ENCODE data around the gene CEP350.

The CEP350 gene

DNA sequence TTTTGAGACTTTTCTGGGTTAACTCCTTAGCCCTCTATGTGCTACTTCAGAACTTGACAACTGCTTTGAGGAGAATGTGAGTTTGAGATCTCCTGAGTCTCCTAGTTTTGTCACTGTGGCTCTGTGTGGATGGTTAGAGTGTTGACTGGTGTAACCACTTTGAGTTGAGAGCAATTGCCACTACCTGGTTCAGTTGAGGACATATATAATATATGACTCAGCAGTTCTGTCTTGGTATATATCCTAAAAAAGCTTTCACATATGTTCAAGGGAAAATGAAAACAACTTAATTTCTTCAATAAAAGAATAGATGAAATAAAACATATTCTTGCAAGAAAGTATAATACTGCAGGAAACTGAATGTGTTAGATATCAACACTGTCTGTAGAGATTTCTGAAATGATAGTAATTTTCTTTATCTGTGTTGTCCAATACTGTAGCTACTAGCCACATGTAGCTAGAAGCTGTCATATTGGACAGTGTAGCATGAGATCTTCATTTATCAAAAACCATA, 103.3 kb downstream of the CEP350 start:
- no peak overlapping the region for H3K4me3 ChIP-seq (ENCODE audit: low read depth, low read length)

DNA sequence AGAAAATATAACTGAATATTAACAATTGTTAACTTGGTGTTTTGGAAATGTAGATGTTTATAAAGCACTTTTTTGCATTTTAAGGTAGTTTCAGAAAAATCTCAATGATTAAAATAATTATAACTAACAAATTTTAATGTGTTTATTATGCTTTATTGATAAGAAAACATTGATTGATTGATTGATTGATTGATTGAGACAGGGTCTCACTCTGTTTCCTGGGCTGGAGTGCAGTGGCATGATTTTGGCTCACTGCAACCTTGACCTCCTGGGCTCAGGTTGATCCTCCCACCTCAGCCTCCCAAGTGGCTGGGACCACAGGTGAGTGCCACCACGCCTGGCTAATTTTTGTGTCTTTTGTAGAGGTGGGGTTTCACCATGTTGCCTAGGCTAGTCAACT, 106.4 kb downstream of the CEP350 start:
- TF ChIP-seq, protein P1, sequence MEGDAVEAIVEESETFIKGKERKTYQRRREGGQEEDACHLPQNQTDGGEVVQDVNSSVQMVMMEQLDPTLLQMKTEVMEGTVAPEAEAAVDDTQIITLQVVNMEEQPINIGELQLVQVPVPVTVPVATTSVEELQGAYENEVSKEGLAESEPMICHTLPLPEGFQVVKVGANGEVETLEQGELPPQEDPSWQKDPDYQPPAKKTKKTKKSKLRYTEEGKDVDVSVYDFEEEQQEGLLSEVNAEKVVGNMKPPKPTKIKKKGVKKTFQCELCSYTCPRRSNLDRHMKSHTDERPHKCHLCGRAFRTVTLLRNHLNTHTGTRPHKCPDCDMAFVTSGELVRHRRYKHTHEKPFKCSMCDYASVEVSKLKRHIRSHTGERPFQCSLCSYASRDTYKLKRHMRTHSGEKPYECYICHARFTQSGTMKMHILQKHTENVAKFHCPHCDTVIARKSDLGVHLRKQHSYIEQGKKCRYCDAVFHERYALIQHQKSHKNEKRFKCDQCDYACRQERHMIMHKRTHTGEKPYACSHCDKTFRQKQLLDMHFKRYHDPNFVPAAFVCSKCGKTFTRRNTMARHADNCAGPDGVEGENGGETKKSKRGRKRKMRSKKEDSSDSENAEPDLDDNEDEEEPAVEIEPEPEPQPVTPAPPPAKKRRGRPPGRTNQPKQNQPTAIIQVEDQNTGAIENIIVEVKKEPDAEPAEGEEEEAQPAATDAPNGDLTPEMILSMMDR (IDR thresholded peaks at IDR 0.05; ENCODE audit: borderline replicate concordance, insufficient read depth, low read depth, low read length): no peak
- no peak overlapping the region for H3K4me3 ChIP-seq (ENCODE audit: low read depth, low read length)

More for the DNA sequence above, 103.3 kb downstream of the CEP350 start:
- TF ChIP-seq, protein P1 (IDR thresholded peaks at IDR 0.05; ENCODE audit: borderline replicate concordance, insufficient read depth, low read depth, low read length): no peak

DNA sequence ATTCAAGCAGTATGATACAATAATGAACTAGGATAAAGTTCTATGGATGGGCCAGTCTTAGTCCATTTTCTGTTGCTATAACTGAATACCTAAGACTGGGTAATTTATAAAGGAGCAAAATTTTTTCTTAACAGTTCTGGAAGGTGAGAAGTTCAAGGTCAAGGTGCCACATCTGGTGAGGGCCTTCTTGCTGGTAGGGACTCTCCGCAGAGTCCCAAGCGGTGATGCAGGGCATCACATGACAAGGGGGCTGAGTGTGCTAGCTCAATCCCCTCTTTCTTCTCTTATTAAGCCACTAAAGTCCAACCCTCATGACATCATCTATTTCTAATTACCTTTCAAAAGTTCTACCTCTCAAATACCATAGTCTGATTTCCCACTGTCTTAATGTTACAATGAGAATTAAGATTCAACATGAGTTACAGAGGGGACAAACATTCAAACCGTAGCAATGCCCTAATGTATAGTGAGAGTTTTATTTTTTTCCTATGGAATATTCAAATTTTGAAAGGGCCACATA, 107.9 kb downstream of the CEP350 start:
- no peak overlapping the region for H3K4me3 ChIP-seq (ENCODE audit: low read depth, low read length)
- TF ChIP-seq, protein P1 (IDR thresholded peaks at IDR 0.05; ENCODE audit: borderline replicate concordance, insufficient read depth, low read depth, low read length): no peak

DNA sequence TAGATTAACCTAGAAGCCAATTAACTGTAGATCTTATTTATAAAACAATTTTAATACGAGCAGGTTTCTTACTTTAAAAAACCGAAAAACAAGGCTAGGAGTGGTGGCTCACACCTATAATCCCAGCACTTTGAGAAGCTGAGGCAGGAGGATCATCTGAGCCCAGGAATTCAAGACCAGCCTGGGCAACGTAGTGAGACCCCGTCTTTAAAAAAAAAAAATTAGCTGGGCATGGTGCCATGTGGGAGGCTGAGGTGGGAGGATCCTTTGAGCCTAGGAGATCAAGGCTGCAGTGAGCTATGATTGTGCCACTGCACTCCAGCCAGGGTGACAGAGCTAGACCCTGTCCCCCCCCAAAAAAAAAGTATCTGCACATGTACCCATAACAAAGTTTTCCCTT, 110.8 kb downstream of the CEP350 start:
- TF ChIP-seq, protein P1 (IDR thresholded peaks at IDR 0.05; ENCODE audit: borderline replicate concordance, insufficient read depth, low read depth, low read length): no peak
- no peak overlapping the region for H3K4me3 ChIP-seq (ENCODE audit: low read depth, low read length)

DNA sequence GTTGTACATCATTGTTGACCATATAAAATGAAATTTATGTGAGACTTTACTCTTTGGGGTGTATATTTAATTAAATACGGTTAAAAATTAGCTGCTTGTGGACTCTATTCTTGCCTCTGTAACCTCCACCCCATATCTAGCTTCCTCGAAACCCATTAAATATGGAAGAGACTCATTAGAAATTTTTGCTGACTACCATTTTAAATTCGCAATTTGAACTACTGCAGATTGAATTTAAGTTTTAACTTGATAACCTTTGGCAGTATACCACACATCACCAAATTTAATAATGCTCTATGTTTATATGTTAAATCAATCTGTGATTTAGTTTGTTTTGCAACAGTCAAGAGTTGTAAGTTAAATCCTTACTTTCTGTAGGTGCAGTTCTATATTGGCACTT, 111.5 kb downstream of the CEP350 start:
- TF ChIP-seq, protein P1 (IDR thresholded peaks at IDR 0.05; ENCODE audit: borderline replicate concordance, insufficient read depth, low read depth, low read length): no peak
- no peak overlapping the region for H3K4me3 ChIP-seq (ENCODE audit: low read depth, low read length)

DNA sequence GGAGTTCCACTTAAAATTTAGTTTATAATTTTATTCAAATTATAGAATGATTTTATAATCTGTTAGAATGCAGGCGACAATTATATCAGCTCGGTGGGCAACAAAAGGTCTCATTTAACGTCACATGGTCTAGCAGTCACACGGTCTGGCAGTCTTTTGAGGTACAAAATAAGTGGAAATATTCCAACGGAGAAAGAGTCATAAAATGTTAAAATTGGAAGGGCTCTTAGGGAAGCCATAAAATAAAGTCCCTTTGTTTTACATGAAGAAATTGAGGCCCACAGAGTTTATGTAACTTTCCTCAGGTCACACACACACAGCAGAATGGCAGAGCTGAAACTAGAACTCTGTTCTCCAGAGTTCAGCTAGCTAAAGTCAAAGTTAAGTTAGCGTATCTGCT, 115.7 kb downstream of the CEP350 start:
- TF ChIP-seq, protein P1 (IDR thresholded peaks at IDR 0.05; ENCODE audit: borderline replicate concordance, insufficient read depth, low read depth, low read length): no peak

DNA sequence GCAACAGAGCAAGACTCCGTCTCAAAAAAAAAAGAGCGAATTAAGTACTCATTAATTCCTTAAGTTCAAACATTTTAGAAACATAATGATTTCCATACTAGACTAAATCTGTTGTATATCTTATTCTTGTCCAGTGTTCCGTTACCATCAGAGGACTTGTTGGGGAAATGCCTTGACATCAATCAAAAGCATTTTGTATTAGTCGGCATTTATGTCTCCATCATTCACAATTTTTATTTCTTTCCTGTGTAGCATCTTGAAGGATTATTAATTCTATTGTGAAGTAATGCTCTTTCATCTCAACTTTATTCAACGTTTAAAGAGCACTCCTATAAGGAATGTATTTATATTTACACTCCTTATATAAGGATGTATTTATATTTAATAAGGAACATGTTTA, 117.1 kb downstream of the CEP350 start:
- TF ChIP-seq, protein P1 (IDR thresholded peaks at IDR 0.05; ENCODE audit: borderline replicate concordance, insufficient read depth, low read depth, low read length): no peak
- no peak overlapping the region for H3K4me3 ChIP-seq (ENCODE audit: low read depth, low read length)

More for the DNA sequence above, 115.7 kb downstream of the CEP350 start:
- no peak overlapping the region for H3K4me3 ChIP-seq (ENCODE audit: low read depth, low read length)

Data from GM12875 (cell line).